ENCODE data around the gene ZNF25. TPM values are rescaled to one million over a fixed set of nuclear protein-coding genes. Genes with fewer than 3 reads are reported as not detected.
"Not testable (repeated sequence)": the region's sequence is repeated elsewhere in the genome, so short reads cannot be mapped to it uniquely, and the experiment has no call there.

The ZNF25 gene
- total RNA-seq = 1 to 10 TPM; 6.3 to 7.1 TPM

- Mint-ChIP-seq H3K9me3 (ENCODE audit: low read depth) (peaks cover 1% of the 10 kb centered on the region), H3K36me3 (peaks cover 21% of the 10 kb centered on the region), H3K27me3 (no peaks in the 10 kb centered on the region), H3K27ac (peak within 1 kb of the TSS; percentile 96), H3K4me1 (peaks cover 23% of the 10 kb centered on the region), H3K4me3 (peak within 1 kb of the TSS; percentile 90)
- ATAC-seq (peak; percentile 90), DNase-seq (peak; percentile 99)
- CTCF ChIA-PET = interaction anchor here (0.7 to 1.7 kb wide), 16 partner anchors 11 to 426 kb away, joined by 3 to 9 read pairs (median 4); partner anchors contain the start of genes ZNF33A and ZNF37A
Measured at GRCh38 chr10:37976091-37976879, at the start of gene ZNF25. ZNF25 (minus strand) TSS chr10:37976647; CDS start chr10:37971722, 4,925 bp downstream.

GRCh38 chr10:38025283-38025682 is 48.8 kb upstream of the ZNF25 start:
- H3K27ac Mint-ChIP-seq = peak overlapping the region; percentile 70
- H3K36me3 Mint-ChIP-seq = peaks cover 89% of the 10 kb centered on the region
- no peak overlapping the region for H3K4me3 Mint-ChIP-seq
- peaks cover 26% of the 10 kb centered on the region for H3K4me1 Mint-ChIP-seq
- peaks cover 16% of the 10 kb centered on the region for H3K9me3 Mint-ChIP-seq (ENCODE audit: low read depth)
- ATAC-seq = no peak
- CTCF ChIA-PET = no interaction called here
- H3K27me3 Mint-ChIP-seq = no peaks in the 10 kb centered on the region
- DNase-seq = no peak

GRCh38 chr10:38019124-38019523 is 42.7 kb upstream of the ZNF25 start:
- H3K4me3 Mint-ChIP-seq; H3K27me3 Mint-ChIP-seq; ATAC-seq; CTCF ChIA-PET; H3K9me3 Mint-ChIP-seq (ENCODE audit: low read depth); H3K4me1 Mint-ChIP-seq; DNase-seq; H3K27ac Mint-ChIP-seq: not testable (repeated sequence)
- H3K36me3 Mint-ChIP-seq = peaks cover 89% of the 10 kb centered on the region

- CTCF ChIA-PET = no interaction called here
- DNase-seq (no peak), ATAC-seq (no peak)
- H3K27me3 Mint-ChIP-seq = no peaks in the 10 kb centered on the region
- H3K36me3 Mint-ChIP-seq = peaks cover 80% of the 10 kb centered on the region
- H3K9me3 Mint-ChIP-seq (ENCODE audit: low read depth) = peaks cover 10% of the 10 kb centered on the region
- no peak overlapping the region for H3K4me3 Mint-ChIP-seq
- no peak overlapping the region for H3K27ac Mint-ChIP-seq
- peaks cover 18% of the 10 kb centered on the region for H3K4me1 Mint-ChIP-seq
Measured at GRCh38 chr10:38016354-38016753, 39.9 kb upstream of the ZNF25 start.

GRCh38 chr10:38010119-38010903 is 33.9 kb upstream of the ZNF25 start, which contains the start of gene ZNF33A:
ZNF33A (plus strand) TSS chr10:38010675; CDS start chr10:38012342, 1,667 bp downstream.
- Mint-ChIP-seq H3K27ac (peak within 1 kb of the TSS; percentile 98), H3K36me3 (peaks cover 28% of the 10 kb centered on the region), H3K9me3 (ENCODE audit: low read depth) (no peaks in the 10 kb centered on the region), H3K4me3 (peak within 1 kb of the TSS; percentile 87), H3K4me1 (peaks cover 23% of the 10 kb centered on the region), H3K27me3 (no peaks in the 10 kb centered on the region)
- CTCF ChIA-PET = interaction anchor here (1.2 to 1.4 kb wide), 2 partner anchors 33 to 36 kb away, joined by 5 to 9 read pairs; partner anchors contain the start of gene ZNF25
- DNase-seq (peak; percentile 93), ATAC-seq (peak; percentile 87)

GRCh38 chr10:38007991-38008390 is 31.5 kb upstream of the ZNF25 start:
- no peak overlapping the region for H3K27ac Mint-ChIP-seq
- no peak for ATAC-seq
- DNase-seq = no peak
- CTCF ChIA-PET = no interaction called here
- H3K27me3 Mint-ChIP-seq = no peaks in the 10 kb centered on the region
- H3K4me3 Mint-ChIP-seq = no peak overlapping the region
- H3K9me3 Mint-ChIP-seq (ENCODE audit: low read depth) = no peaks in the 10 kb centered on the region
- peaks cover 9% of the 10 kb centered on the region for H3K36me3 Mint-ChIP-seq
- H3K4me1 Mint-ChIP-seq = peaks cover 20% of the 10 kb centered on the region

- H3K27me3 Mint-ChIP-seq = no peaks in the 10 kb centered on the region
- H3K4me3 Mint-ChIP-seq = no peak overlapping the region
- H3K4me1 Mint-ChIP-seq = peaks cover 17% of the 10 kb centered on the region
- peaks cover 6% of the 10 kb centered on the region for H3K36me3 Mint-ChIP-seq
- CTCF ChIA-PET = interaction anchor here (1.1 kb wide), 1 partner anchor 31 kb away, joined by 7 read pairs; the partner anchor contains the start of gene ZNF25
- no peak for DNase-seq
- no peak for ATAC-seq
- no peaks in the 10 kb centered on the region for H3K9me3 Mint-ChIP-seq (ENCODE audit: low read depth)
- no peak overlapping the region for H3K27ac Mint-ChIP-seq
Measured at GRCh38 chr10:38007551-38007950, 31.1 kb upstream of the ZNF25 start.

GRCh38 chr10:38003588-38003987 is 27.1 kb upstream of the ZNF25 start:
- ATAC-seq (no peak), DNase-seq (no peak)
- no peak overlapping the region for H3K4me3 Mint-ChIP-seq
- H3K36me3 Mint-ChIP-seq = no peaks in the 10 kb centered on the region
- H3K27me3 Mint-ChIP-seq = no peaks in the 10 kb centered on the region
- no peaks in the 10 kb centered on the region for H3K4me1 Mint-ChIP-seq
- CTCF ChIA-PET = interaction anchor here (1.0 kb wide), 1 partner anchor 27 kb away, joined by 4 read pairs; no protein-coding TSS in a partner anchor
- H3K9me3 Mint-ChIP-seq (ENCODE audit: low read depth) = no peaks in the 10 kb centered on the region
- H3K27ac Mint-ChIP-seq = no peak overlapping the region

GRCh38 chr10:38003026-38003425 is 26.6 kb upstream of the ZNF25 start:
- Mint-ChIP-seq H3K9me3 (ENCODE audit: low read depth) (no peaks in the 10 kb centered on the region), H3K27me3 (no peaks in the 10 kb centered on the region), H3K4me3 (no peak overlapping the region), H3K36me3 (no peaks in the 10 kb centered on the region), H3K27ac (no peak overlapping the region), H3K4me1 (no peaks in the 10 kb centered on the region)
- no peak for DNase-seq
- ATAC-seq = no peak
- CTCF ChIA-PET = interaction anchor here (0.6 to 1.0 kb wide), 2 partner anchors 26 to 92 kb away, joined by 3 to 4 read pairs; no protein-coding TSS in a partner anchor

GRCh38 chr10:38000474-38000873 is 24.0 kb upstream of the ZNF25 start:
- ATAC-seq; H3K4me1 Mint-ChIP-seq; H3K36me3 Mint-ChIP-seq; H3K27me3 Mint-ChIP-seq; CTCF ChIA-PET; DNase-seq; H3K4me3 Mint-ChIP-seq; H3K9me3 Mint-ChIP-seq (ENCODE audit: low read depth); H3K27ac Mint-ChIP-seq: not testable (repeated sequence)

- H3K9me3 Mint-ChIP-seq (ENCODE audit: low read depth); H3K27ac Mint-ChIP-seq; DNase-seq; H3K27me3 Mint-ChIP-seq; H3K4me3 Mint-ChIP-seq; ATAC-seq; H3K36me3 Mint-ChIP-seq; H3K4me1 Mint-ChIP-seq; CTCF ChIA-PET: not testable (repeated sequence)
Measured at GRCh38 chr10:37998920-37999319, 22.5 kb upstream of the ZNF25 start.

GRCh38 chr10:37992083-37992482 is 15.6 kb upstream of the ZNF25 start:
- H3K27me3 Mint-ChIP-seq = no peaks in the 10 kb centered on the region
- CTCF ChIA-PET = no interaction called here
- H3K36me3 Mint-ChIP-seq = no peaks in the 10 kb centered on the region

GRCh38 chr10:37991655-37992054 is 15.2 kb upstream of the ZNF25 start:
- no peaks in the 10 kb centered on the region for H3K4me1 Mint-ChIP-seq

More at GRCh38 chr10:37992083-37992482, 15.6 kb upstream of the ZNF25 start:
- ATAC-seq (no peak), DNase-seq (no peak)
- no peak overlapping the region for H3K4me3 Mint-ChIP-seq
- no peak overlapping the region for H3K27ac Mint-ChIP-seq
- H3K4me1 Mint-ChIP-seq = no peaks in the 10 kb centered on the region
- peaks cover 2% of the 10 kb centered on the region for H3K9me3 Mint-ChIP-seq (ENCODE audit: low read depth)

More at GRCh38 chr10:37991655-37992054, 15.2 kb upstream of the ZNF25 start:
- Mint-ChIP-seq H3K36me3 (no peaks in the 10 kb centered on the region), H3K4me3 (no peak overlapping the region), H3K27ac (no peak overlapping the region), H3K27me3 (no peaks in the 10 kb centered on the region), H3K9me3 (ENCODE audit: low read depth) (peaks cover 2% of the 10 kb centered on the region)
- CTCF ChIA-PET = no interaction called here
- DNase-seq = no peak
- ATAC-seq = no peak

Measured in activated CD8-positive, alpha-beta memory T cell treated with anti-CD3 and anti-CD28 coated beads, Interleukin-2, amount 10 ng/mL, durations not matched to agents 7 days and 5 days (primary cell).